HG03439 (cell line): Measurements from ENCODE around the gene AATF.

Experiments used
- ATAC-seq: cut with Tn5 transposase; IDR thresholded peaks from one replicate; pipeline ENCODE4 v1.9.1; 2021; ENCODE audit warnings: mild to moderate bottlenecking, moderate library complexity; ENCODE audit not compliant: unreplicated experiment

AATF gene

GRCh38 chr17:36941265-36942010, 7.3 kb upstream of the AATF start:
- no peak for ATAC-seq

DNA sequence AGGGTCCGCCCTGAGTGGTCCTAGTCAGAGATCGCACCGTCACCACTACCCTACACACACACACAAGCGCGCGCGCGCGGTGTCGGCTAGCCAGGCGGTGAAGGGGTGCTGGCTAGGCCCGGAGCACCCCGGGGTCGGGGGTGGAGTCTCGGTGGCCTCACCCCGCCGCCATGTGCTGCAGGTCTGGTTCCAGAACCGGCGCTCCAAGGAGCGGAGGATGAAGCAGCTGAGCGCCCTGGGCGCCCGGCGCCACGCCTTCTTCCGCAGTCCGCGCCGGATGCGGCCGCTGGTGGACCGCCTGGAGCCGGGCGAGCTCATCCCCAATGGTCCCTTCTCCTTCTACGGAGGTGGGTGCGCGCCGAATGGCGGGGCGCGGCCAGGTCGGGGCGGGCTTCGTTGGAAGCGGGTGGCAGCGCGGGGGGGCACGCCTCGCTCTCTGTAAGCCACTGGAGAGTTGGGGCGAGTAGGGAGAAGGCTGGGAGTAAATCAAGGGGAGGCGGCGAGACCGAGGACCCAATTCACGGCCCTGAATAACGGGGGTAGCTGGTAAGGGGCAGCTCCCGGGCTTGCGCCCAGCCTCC, 6.6 kb upstream of the AATF start:
- no peak for ATAC-seq

DNA sequence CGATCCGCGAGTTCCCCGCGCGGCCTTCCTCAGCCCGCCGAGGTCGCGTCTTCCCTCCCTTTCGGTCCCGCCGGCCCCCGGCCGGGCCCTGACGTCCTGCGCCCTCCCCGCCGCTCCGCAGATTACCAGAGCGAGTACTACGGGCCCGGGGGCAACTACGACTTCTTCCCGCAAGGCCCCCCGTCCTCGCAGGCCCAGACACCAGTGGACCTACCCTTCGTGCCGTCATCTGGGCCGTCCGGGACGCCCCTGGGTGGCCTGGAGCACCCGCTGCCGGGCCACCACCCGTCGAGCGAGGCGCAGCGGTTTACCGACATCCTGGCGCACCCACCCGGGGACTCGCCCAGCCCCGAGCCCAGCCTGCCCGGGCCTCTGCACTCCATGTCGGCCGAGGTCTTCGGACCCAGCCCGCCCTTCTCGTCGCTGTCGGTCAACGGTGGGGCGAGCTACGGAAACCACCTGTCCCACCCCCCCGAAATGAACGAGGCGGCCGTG, 6.1 kb upstream of the AATF start:
- ATAC-seq, result no peak

GRCh38 chr17:36943250-36944191, 5.2 kb upstream of the AATF start:
- ATAC-seq, result no peak

DNA sequence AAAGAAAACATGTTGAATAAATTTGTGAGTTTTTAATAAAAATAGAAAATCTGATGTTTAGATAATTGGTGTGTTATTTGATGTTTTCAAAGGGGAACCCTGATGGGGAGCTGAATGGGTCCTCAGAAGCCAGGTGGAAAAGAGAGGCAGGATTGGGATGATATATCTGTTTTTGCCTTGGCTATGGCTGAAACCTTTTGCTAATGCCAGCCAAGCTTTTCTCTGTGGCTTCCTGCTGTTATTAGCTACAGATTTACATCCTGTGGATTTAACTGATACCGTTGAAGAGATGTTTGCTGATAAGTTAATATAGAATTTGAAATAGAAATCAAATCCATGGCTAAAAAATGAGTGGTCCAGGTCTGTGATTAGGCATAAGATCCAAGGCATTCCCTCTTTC, 4.2 kb upstream of the AATF start:
- ATAC-seq, result no peak

DNA sequence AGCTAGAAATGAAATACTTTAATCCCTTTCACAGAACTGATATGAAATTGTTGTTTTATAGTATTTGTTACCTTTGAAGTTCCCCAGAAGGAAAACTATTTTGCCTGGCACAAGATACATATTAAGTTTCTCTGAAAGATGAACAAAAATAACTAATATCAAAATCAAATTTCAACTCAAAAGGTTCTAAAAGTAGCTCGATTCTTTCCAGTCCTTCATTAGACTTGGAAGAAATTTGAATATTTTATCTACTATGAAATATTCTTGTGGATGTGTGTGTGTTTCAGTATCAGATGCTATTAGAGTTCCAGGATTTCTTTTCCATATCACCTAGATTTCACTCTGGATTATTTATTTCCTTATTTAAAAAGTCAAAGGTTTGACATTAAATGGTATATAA, 3.6 kb upstream of the AATF start:
- ATAC-seq, result no peak

DNA sequence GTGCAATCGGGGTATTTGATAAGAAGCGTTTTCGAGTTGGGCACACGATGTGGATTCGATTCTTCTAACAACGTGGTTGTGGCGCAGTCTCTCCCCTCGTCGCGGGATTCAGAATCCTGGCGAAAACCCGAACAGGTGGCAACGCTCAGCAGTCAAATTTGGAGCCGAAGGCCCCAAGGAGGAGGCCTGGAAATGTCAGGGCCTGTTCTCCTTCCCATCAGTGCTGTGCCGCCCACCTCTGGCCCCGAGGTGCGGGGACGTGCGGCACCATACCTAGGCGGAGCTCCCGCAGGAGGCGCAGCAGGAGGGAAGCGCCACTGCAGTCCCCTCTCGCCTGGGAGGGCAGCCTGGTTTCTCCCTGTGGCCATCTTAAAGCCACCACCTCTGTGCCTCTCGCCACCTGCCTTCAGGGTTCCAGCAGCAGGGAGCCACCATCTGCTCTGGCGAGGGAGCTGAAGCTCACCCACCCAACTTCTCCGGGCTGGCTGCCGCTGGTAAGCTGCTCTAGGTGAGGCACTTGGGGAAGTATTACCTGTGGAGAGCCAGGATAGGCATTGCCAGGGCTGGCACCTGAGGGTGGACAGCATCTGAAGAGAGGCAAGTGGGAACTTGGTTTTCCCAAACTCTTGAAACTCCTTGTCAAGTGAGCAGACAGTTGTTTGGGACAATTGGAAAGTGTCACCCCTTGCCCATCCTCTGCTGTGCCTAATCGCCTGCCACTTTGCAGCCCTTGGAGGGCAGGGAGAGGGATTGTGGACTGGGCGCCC, 2.6 kb upstream of the AATF start:
- no peak for ATAC-seq

DNA sequence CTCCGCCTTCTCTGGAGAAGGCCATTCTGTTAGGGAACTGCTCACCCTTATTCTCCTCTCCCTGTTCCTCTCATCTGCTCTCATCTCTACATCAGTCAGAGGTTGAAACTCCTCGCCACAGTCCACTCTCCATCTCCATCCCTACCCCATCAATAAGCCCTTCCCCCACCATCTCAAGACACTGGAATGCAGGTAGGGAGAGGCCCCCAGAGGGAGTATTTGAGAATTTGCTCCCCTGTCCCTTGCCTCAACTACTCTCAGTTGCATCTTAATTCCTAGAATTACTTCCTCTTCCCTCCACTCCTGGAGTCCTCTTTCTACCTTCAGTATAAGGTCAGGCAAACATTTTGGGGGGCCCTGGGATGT, 2.0 kb upstream of the AATF start:
- ATAC-seq, result no peak

DNA sequence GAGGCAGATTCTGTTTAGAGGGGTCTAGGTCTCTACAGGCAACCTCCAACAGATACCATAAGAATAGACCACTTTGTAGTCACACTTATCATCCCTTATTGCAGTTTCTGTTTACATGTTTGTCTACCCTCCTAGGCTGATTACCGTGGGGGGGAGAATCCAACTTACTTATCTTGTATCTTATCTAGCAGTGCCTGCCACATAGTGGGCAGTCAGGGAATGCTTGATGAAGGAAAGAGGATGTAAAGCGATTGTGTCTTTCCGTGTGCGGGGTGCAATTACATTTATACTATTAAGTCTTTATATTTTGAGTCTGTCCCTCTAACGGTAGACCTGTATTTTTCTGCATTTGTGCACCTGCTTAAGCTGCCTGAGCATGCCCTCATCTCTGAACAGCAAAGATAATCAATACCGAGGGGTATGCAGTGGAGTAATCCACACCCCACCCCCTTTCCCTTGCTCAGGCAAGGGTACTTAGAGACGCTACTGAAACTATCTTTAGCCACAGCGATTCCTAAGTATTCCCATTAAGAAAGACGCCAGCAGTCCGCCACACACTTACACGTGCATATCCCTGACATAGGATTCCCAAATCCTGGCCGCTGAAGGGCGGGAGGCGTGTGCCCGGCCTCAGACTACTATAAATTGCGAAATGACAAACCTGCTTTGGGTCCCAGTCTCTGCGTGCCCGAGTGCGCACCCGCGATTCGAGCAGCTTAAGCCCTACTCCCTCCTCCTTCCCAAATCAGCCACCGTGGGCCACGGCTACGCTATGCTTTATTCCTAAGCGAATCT, 635 bp upstream of the AATF start:
- ATAC-seq, result no peak

- no peak for ATAC-seq
These were observed 740 bp downstream of the AATF start for GRCh38 chr17:36949461-36949927.

DNA sequence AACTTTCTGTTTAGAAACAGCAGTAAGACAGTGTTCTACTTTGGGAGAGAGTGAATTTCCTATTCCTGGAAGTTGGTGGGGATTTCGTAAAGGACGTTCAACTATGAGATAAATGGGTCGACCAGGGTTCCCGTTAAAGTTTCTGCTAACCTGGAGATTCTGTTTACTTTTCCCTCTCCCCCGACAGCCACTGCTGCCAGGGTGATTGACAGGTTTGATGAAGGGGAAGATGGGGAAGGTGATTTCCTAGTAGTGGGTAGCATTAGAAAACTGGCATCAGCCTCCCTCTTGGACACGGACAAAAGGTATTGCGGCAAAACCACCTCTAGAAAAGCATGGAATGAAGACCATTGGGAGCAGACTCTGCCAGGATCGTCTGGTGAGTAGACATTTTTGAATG, 1.3 kb downstream of the AATF start:
- no peak for ATAC-seq

DNA sequence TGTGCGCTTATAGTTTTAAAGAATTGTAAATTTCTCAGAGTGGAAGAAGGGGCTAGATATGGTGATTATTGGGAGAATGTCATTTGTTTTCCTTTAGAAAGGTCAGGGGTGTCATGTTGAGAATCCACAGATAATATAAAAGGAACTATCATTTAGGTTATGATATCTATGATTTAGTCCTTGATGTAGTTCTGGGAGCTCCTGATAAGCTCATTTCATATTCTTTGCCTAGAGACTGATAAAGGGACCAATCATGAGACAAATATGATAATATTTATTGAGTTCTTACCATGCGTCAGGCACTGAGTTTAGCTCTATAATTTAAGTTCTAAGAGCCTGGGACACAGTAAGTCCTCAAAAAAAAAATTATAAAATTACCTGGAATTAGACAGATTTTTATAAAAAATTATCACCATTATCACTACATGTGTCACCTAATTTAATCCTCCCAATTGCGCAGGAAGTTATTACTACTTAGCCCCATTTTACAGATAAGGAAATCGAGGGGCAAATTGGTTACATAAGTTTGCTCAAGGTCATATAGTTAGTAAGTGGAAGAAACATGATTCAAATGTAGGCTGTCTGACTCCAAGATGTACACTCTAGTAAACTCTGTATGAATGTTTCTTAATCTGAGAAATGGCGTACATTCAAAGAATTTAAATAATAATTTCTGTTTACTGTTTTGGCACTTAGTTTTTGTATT, 2.5 kb downstream of the AATF start:
- ATAC-seq, result no peak

DNA sequence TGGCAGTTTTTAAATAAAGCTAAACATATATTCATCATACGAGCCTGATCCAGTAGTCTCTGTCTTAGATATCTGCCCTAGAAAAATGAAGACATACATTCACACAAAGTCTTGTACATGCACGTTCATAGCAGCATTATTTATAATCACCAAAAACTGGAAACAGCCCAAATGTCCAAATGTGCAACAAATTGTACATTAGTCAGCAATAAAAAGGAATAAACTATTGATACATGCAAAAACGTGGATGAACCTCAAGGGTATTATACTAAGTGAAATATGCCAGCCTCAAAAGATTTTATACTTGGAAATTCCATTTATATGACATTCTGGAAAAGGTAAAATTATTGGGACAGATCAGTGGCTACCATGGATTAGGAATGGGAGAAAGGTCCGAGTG, 22.8 kb downstream of the AATF start:
- no peak for ATAC-seq

- ATAC-seq, result no peak
These were observed 23.5 kb downstream of the AATF start for GRCh38 chr17:36972186-36972700.

DNA sequence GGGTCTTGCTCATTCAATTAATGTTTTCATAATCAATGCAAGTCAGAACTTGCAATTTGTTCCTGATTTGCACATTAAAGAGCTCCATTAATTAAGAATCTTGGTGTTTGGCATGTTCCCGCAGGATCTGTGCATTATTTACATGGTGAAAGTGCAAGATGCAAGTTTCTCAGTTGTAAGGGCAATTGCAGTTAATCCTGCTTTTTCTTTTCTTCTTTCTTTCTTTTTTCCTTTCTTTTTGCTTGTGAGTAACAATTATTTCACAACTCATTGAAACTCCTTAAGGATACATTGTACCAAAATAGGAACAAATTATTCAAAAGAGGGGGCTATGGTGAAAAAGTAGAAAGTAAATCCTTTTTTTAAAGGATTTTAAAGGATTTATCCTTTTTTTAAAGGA, 24.2 kb downstream of the AATF start:
- ATAC-seq, result no peak

DNA sequence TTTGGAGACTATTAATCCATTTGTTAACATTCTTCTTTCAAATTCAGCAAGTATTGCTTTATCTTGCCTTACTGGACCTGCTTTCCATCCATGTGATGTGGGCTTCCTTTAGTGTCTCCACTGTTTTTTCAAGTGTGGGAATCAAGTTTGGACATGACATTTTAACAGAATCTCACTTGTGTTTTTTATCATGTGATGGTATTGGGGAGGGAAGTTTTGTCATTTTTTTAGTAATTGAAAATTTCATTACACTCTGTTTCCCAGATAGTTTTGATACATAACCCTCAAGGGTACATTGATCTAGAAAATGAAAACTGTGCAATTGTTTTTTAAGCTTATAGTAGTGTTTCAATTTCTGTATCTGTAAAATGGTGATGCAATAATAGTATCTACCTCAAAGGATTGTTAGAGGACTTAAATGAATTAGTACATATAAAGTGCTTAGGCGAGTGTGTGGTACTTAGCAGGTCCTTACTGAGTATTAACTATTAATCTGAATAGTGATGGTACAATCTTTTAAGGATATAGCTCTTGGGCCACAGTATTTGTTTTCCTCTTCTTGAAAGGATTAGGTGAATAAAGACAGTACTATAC, 27.3 kb downstream of the AATF start:
- ATAC-seq, result no peak

- ATAC-seq, result no peak
These were observed 28.3 kb downstream of the AATF start for GRCh38 chr17:36977066-36977465.

- no peak for ATAC-seq
These were observed 28.8 kb downstream of the AATF start for GRCh38 chr17:36977568-36977967.
